Head of caudate nucleus (tissue), 42 donors: Measurements from ENCODE around the gene PDE4D.

ENCODE experiments used
- DNase-seq, 42 donors: peaks; one replicate each; pipeline versions ENCODE4 v3.0.0 to v3.0.0-alpha.2; 2020 to 2021; ENCODE audit warnings: mixed read lengths in 7 of 42
- intact Hi-C: fragments of 100-400 bp; cut with DNase I; formaldehyde crosslinking; loops from one replicate; pipeline ENCODE4 v1.15.0; 2022

PDE4D gene

DNA sequence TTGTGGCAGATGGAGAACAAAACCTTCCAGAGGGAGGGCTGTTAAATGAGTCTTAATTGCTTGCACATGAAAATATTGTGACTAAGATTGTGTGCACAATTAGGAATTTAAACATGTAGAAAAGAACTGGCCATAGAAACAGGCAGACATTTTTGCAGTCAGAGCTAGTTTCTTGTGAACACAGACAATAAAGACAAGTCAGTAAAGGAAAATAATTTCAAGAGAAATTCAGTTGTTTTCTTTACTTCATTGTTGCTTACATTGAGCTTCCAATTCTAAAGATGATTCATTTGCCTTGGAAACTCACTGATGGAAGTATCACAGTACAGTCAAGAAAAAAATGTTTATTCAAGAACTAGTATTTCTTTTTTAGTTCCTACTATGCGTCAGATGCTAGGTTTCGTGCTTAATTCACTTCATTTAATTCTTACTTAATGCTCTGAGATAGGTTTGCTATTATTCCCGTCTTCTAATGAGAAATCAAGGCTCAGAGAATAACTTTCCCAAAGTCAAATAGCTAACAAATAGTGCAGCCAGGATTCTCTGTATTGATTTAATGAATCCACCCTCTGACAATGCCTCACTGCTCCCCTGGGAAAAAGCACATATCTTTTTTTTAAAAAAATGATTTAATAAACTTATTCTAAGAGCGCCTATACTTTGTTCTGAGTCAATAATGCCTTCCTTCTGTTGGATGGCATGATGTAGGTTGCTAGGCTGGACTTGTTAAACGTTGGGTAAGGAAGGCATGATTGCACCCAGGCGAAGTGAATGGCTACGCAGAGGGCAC is 729.3 kb downstream of the PDE4D start:
- no peak for DNase-seq
- intact Hi-C loops = no loop called here

DNA sequence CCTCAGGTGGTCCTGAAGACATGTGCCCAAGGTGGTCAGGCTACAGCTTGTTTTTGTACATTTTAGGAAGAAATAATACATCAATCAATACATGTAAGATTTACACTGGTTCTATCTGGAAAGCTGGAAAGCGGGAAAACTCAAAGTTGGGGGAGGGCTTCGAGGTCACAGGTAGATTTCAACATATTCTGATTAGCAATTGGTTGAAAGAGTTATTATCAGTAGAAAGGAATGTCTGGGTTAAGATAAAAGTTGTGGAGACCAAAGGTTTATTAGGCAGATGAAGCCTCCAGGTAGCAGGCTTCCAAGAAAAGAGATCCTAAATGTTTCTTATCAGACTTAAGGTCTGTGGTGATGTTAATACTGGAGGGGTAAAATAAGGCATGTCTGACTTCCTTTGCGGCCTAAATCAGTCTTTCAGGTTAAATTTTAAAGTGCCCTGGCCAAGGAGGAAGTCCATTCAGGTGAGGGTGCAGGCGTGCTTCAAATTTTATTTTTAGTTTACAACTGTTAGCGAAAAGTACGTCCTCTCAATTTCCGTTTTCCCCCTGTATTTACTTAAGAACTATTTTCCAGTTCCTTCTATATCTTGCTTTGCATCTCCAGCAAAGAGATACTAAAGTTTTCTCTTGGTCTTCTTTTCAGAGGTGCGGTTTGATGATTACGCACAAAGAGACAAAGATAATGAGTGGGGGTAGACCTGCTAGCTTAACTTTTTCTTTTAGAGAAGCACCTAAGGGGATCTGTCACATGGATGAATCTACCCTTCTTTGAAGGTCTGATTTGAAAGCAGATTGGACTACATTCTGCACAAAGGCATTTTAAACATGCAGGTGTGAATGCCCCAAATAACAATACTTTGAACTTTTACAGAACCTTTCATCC is 732.1 kb downstream of the PDE4D start:
- intact Hi-C loops = no loop called here
- no peak for DNase-seq

DNA sequence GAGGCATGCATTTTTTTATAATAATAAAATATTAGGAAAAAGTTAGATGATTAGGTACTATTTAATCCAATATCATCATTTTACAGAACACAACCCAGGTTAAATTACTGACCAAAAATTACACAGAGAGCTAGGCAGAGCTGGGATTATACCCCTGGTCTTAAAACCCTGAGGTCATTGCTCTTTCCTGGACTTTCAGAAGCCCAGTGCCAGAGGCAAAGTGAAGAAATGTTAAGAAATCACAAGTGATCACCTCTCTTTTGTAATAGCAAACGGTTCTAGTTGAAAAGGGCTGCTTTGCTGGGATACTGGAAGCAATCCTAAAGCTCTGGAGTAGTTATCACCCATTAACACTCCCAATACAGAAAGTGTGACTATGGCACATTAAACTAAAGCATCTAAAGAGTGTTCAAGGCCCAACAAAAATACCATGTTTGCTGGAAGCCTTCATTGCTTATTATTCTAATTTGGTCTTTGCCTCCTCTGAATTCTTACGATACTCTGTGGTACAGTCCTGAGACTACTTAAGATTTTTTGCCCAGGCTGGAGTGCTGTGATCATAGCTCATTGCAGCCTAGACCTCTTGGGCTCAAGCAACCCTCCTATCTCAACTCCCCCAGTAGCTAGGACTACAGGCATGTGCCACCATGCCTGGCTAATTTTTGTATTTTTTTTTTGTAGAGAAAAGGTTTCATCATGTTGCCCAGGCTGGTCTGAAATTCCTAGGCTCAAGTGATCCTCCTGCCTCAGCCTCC is 734.7 kb downstream of the PDE4D start:
- no peak for DNase-seq

DNA sequence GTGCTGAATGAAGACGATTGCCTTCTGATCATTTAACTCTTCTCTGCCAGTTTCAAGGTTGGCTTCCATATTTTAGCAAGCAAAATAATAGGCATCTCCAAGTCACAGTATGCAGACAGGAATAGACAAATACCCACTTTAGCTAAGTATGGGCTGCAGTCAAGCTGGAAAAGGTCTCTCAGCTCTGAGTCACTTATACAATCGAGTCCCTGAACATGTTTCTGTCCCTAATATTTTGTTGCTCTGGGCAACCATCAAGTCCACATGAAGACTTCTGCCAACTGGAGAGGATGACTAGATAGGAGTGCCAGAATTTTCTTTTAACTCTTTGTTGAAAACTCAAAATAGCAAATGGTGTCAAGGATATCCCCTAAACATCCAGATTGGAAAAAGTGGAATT is 735.4 kb downstream of the PDE4D start:
- intact Hi-C loops = no loop called here
- DNase-seq = no peak

More for the DNA sequence above, 734.7 kb downstream of the PDE4D start:
- intact Hi-C loops = no loop called here

DNA sequence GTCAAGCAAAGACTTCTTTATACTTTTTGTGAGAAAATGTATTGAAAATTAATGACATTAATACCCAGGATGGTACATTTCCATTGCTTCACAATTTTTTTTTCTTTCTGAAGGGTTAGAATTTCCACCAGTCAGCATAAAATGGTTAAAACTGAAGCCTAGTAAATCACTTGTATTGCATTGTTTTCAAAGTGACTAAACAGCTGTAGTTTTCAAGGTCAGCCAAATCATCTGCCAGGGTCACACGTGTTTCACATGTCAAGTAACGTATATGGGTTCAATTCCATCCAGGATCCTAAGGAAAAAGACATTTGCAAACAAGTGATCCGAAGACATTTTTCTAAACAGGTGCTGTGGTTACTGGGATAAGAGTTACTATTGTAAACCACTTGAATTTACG is 736.5 kb downstream of the PDE4D start:
- intact Hi-C loops = no loop called here
- no peak for DNase-seq

DNA sequence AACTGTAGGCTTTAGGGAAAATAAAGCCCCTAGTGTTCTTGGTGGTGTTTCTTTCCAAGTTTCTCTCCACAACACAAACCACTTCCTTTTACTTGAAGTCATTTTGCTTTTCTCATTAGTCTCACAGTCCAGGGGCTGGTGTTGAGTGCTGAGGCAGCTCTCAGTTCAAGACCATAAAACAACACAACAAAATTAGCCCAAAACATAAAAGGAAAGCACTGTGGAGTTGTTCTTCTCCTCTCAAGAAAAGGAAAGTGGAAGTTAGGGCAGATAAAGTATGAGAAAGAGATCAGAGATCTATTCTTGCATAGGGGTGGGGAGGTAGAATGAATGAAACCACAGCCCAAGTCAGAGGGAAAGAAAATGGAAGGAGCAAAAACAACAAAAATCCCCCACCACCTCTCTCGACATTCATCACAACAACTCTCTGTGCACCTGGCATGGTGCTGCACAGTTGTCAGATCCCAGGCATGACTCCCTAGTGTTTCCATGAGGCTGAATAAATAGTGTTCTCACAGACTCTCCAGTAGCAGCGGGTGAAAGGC is 740.8 kb downstream of the PDE4D start:
- intact Hi-C loops = no loop called here
- no peak for DNase-seq

DNA sequence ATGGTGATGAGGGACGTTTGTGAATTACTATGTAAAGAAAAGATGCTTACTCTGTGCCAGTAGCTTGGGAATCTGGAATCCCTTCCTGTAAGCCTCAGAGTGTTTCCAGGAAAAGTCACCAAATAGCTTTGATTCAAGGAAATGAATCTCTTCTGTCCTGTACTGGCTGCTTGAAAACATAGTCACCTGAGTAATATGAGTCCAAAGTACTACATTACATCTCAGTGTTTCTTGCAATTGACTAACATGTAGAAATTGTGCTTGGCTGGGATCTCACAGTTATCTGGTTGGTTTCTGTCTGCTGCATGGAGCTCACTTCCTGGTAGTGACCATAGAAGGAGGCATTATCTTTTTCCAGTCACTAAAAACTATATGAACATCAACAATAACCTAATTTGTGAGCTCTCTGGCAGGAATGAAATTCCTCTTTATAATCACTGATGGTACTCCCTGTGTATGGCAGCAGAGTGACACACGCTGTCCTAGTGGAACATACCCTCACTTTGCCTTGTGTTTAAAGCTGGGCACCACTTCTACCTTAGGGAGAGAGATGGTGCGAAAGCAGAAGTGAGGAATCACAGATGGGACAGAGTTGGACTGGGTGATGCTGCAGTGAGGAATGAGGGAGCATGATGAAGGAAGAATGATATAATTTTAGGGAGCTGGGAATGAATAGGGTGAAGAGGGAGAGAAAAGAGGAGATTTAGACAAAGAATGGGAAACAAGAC is 742.2 kb downstream of the PDE4D start:
- DNase-seq = no peak

DNA sequence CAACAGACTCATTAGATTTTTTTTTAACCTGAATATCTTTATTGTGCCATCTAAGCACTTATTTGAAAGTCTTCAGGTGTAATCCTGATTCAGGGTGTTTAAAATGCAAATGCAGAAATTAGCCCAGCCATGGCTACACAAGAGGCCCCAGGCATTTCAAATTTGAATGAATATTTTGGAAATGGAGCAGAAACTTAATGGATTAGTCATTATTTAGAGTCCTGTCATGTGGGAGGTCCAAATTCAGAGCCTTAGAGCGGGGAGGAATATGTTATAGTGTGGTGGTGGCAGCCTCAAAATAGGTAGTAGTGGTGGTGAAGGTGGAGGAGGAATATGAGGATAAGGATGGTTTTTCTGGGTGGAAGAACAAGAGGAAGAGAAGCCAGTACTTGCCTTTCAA is 743.7 kb downstream of the PDE4D start:
- intact Hi-C loops = no loop called here
- DNase-seq = no peak

More for the DNA sequence above, 742.2 kb downstream of the PDE4D start:
- intact Hi-C loops = no loop called here

DNA sequence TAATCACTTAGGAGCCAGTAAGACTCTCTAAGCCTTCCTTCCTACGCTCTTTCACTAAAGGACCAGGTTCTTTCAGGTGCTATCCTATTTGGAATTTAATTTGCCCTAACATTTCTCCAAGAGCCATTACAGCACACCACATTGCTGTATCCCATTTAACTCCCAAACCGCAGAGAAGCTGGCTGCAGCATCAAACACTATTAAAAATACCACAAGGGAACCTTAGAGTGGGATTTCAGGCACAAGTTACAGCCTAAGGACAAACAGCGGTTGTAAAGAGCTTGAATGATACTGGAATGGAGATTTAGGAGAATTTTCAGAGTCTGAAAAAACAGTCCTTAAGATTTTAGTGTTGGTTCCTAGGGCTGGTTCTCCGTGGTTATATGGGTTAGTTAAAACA is 744.3 kb downstream of the PDE4D start:
- intact Hi-C loops = no loop called here
- DNase-seq = no peak

DNA sequence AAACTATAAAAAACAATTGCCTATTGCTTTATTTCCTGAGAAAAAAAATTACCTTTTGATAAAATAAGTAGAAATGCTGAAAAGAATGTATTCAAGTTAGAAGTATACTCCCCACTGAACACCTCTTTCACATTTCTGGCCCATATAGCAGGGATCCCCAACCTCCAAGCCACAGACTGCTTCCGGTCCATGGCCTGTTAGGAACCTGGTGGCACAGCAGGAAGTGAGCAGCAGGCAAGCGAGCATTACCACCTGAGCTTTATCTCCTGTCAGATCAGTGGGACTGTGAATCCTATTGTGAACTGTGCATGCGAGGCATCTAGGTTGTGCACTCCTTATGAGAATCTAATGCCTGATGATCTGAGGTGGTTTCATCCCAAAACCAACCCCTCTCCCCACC is 746.8 kb downstream of the PDE4D start:
- intact Hi-C loops = no loop called here
- no peak for DNase-seq

DNA sequence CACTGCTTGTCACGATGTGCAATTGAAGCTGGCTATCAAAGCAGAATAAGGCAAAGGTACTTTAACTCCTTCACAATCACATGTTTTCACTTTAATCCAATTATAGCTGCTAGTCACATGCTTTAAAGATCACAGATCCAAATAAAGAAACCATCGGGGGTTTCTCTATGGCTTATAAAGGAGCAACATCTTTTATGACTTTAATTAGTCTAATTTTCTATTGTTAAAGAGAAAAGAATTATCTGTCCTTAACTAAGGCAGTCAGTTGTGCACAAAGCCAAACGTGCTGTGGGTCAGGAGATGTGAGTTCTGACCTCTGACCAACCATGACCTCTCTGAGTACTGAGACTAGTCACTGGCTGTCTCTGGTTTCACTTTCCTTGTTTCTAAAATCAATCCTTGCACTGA is 749.6 kb downstream of the PDE4D start:
- DNase-seq = no peak
- intact Hi-C loops = no loop called here

DNA sequence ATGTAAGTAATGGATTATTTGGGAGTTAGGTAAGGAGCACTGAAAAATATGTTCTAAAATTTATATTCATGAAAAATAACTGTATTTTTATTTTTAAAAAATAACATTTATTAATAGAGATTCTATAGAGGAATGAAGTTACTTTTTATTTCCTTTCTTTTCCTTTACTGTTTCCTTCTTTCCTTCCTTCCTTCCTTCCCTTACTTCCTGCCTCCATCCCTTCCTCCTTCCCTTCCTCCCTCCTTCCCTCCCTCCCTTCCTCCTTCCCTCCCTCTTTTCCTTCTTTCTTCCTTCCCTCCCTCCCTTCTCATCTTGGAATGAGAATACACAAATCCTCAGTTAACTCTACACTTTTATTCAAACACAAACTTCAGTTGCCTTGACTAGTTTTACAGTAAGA is 750.6 kb downstream of the PDE4D start:
- no peak for DNase-seq
- intact Hi-C loops = no loop called here

DNA sequence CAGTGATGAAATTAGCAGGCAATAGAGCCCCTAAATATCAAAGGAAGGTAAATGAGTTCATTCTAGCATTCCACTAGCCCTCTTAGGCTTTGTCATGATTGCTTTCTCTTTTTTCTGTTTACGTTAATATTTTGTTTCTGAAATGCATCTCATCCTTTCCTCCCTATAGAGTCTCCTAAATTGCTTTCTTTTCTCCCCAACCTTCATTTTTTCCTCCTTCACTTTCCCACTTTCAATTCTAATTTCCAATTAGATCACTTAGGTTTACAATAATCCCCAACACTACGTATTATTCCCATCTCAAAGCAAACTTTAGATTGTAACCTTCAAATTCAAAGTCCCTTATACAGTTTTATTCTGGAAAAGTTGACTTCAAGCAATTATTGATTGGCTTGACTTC is 751.4 kb downstream of the PDE4D start:
- DNase-seq = no peak
- intact Hi-C loops = no loop called here

DNA sequence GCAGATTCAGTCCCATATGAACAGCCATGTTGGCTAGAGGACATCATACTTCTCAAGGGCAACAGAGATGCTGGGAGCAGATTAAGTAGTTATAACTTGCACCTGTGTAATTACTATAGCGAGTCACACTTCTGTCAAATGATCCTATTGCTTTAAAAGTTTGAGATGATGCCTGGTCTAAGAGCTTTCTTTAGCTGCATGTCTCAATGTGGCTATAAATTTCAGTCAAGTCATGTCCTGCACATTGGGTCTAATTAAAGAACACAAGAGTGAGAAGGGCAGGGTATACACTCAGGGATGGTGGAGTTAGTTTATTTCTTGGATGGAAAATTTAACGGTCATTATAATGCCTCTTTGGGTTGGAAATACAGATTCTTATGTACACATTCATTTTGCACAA is 753.4 kb downstream of the PDE4D start:
- intact Hi-C loops = no loop called here
- no peak for DNase-seq

DNA sequence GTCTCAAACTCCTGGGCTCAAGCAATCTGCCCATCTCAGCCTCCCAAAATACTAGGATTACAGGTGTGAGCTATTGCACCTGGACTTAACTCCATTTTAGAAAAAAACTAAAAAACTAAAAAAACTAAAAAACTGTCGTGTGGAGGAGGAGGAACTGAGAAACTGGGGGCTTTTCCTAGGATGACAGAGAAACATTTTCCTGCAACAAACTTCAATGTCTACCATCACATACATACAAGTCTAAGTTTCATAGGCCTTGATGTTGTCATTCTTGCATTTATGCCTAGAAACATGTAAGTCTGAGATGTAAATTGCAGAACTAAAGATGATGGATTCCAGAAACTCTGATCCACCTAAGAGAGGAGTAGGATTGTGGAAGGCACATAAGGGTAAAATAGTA is 753.8 kb downstream of the PDE4D start:
- intact Hi-C loops = no loop called here
- no peak for DNase-seq

DNA sequence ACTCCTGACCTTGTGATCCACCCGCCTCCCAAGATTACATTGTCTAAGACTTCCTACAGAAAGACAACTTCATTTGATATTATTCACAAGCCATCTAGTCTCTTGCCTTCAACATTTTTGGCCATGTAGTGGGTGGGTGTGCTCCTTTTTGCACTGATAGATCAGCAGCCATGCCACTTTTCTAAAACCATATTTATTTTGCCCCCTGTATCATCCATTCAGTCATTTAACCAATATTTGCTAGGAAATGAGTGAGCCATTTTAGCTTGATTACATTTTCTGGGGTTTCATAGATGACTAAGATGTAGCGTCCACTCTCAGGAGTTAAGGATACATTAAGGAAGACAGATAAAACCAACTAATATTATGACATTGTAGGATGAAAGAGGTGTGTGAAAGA is 755.0 kb downstream of the PDE4D start:
- DNase-seq = no peak
- intact Hi-C loops = no loop called here

DNA sequence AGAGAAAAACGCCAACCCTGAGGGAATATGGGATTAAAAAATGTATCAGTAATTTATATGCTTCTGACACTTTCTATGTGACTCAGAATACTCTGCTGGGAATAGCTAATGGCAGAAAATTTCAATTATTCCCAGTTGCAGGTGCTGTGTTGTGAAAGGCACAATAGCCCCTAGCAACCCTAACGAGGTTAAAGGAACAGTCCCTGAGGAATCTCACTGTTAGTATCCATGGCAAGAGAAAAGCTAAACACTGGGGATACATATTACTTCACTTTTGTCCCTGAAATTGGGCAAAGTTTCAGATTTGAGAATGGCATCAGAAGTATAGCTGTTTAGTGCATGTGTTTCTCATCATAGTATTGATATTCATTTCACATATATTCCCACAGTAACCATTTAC is 755.7 kb downstream of the PDE4D start:
- no peak for DNase-seq
- intact Hi-C loops = no loop called here

DNA sequence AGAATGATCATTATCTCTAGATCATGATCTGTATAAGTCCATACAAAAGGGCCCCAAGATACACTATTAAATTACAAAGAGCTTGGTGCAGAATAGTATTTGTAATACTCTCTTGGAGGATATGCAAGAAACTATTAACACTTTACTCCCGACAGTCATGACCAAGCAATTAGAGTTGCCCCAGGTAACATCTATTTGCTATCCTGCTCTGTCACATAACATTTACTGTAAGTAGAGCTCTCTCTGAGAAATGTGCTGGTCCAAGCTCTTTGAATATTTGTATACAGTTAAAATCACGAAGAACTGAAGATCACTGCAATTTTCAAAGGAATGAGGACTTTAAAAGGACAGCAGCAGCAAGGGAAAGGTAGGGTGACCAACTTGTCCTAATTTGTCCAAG is 757.0 kb downstream of the PDE4D start:
- intact Hi-C loops = no loop called here
- no peak for DNase-seq
